Epithelial cell of esophagus (primary cell): ENCODE measurements around the gene RPUSD1.
A peak's percentile ranks its signal among the peaks of the same experiment; 100 is the strongest.

Source experiments
- DNase-seq: peaks from one replicate; pipeline ENCODE4 v3.0.0; 2010; ENCODE audit warnings: low read depth
- H3K4me3 ChIP-seq: 2 replicates; pipeline ENCODE4 v1.5.1; 2011; ENCODE audit warnings: mild to moderate bottlenecking, low read length, control low read depth
- CTCF ChIP-seq: IDR thresholded peaks from 2 replicates; pipeline ENCODE4 v1.5.1; 2011; ENCODE audit warnings: low read depth, mild to moderate bottlenecking, low read length, control low read depth, inconsistent platforms; ENCODE audit not compliant: insufficient read depth; ENCODE audit errors: missing control alignments

RPUSD1 gene

GRCh38 chr16:808085-808386, 19.9 kb upstream of the RPUSD1 start:
- no peak for TF ChIP-seq CTCF
- H3K4me3 ChIP-seq = peak overlapping the region; percentile 83
- no peak for DNase-seq

- TF ChIP-seq CTCF = no peak
- peak overlapping the region; percentile 83 for H3K4me3 ChIP-seq
- peak; percentile 92 for DNase-seq
These were observed 19.3 kb upstream of the RPUSD1 start for GRCh38 chr16:807347-808084.

GRCh38 chr16:805474-805873, 17.3 kb upstream of the RPUSD1 start:
- TF ChIP-seq CTCF = no peak
- no peak for DNase-seq
- no peak overlapping the region for H3K4me3 ChIP-seq

- no peak overlapping the region for H3K4me3 ChIP-seq
- no peak for DNase-seq
- TF ChIP-seq CTCF = no peak
These were observed 16.2 kb upstream of the RPUSD1 start for GRCh38 chr16:804193-805048.

- no peak for TF ChIP-seq CTCF
- DNase-seq = no peak
- H3K4me3 ChIP-seq = no peak overlapping the region
These were observed 15.5 kb upstream of the RPUSD1 start for GRCh38 chr16:803754-804080.

- no peak overlapping the region for H3K4me3 ChIP-seq
- TF ChIP-seq CTCF = no peak
- DNase-seq = no peak
These were observed 15.0 kb upstream of the RPUSD1 start for GRCh38 chr16:802914-803753.
